OCI-LY1 (cell line): ENCODE data around the gene ZNRF3.

Experiments used
- H2AFZ ChIP-seq: fragments of 200-600 bp; sonication (generic), shearing (Covaris generic); 2 replicates; pipeline ENCODE4 v1.6.0; 2014; ENCODE audit warnings: antibody characterized with exemption, mild to moderate bottlenecking, low read length
- H3F3A ChIP-seq: fragments of 200-600 bp; sonication (generic), shearing (Covaris generic); 2 replicates; pipeline ENCODE4 v1.6.0; 2014; ENCODE audit warnings: mild to moderate bottlenecking, antibody characterized with exemption, low read length, moderate library complexity; ENCODE audit not compliant: insufficient read depth
- H3K27ac ChIP-seq: fragments of 200-600 bp; sonication (generic); 2 replicates; pipeline ENCODE4 v1.5.1; 2014; ENCODE audit warnings: low read length, mixed run types, mild to moderate bottlenecking, low read depth; ENCODE audit not compliant: poor library complexity, severe bottlenecking
- H3K27me3 ChIP-seq: fragments of 200-600 bp; sonication (generic); 2 replicates; pipeline ENCODE4 v1.6.0; 2014; ENCODE audit warnings: antibody characterized with exemption, mild to moderate bottlenecking, low read length, moderate library complexity; ENCODE audit not compliant: insufficient read depth
- H3K36me3 ChIP-seq: fragments of 200-600 bp; sonication (generic); 2 replicates; pipeline ENCODE4 v1.6.1; 2014; ENCODE audit warnings: mild to moderate bottlenecking, antibody characterized with exemption, low read length, moderate library complexity, mixed read lengths; ENCODE audit not compliant: insufficient read depth
- H3K4me1 ChIP-seq: fragments of 200-600 bp; sonication (generic); 2 replicates; pipeline ENCODE4 v1.5.1; 2014; ENCODE audit warnings: mild to moderate bottlenecking, low read length, moderate library complexity; ENCODE audit not compliant: insufficient read depth, severe bottlenecking
- H3K4me2 ChIP-seq: fragments of 200-600 bp; sonication (generic), shearing (Covaris generic); 2 replicates; pipeline ENCODE4 v1.6.1; 2014; ENCODE audit warnings: low read length
- H3K4me3 ChIP-seq: fragments of 200-600 bp; sonication (generic); 2 replicates; pipeline ENCODE4 v1.5.1; 2014; ENCODE audit warnings: low read length, low read depth, mild to moderate bottlenecking, mixed read lengths; ENCODE audit not compliant: poor library complexity, severe bottlenecking
- H3K79me2 ChIP-seq: fragments of 200-600 bp; shearing (Covaris generic); 2 replicates; pipeline ENCODE4 v1.6.1; 2016; ENCODE audit warnings: mixed run types, low read length, mixed read lengths; ENCODE audit not compliant: insufficient read depth
- H3K9ac ChIP-seq: fragments of 200-600 bp; sonication (generic), shearing (Covaris generic); 2 replicates; pipeline ENCODE4 v1.6.1; 2014; ENCODE audit warnings: mild to moderate bottlenecking, low read length, mixed read lengths
- H3K9me2 ChIP-seq: fragments of 200-600 bp; sonication (generic), shearing (Covaris generic); 2 replicates; pipeline ENCODE4 v1.6.1; 2014; ENCODE audit warnings: low read depth, mild to moderate bottlenecking, low read length, mixed read lengths
- H3K9me3 ChIP-seq: fragments of 200-600 bp; shearing (Covaris generic); 2 replicates; pipeline ENCODE4 v1.6.1; 2014; ENCODE audit warnings: low read length, mixed read lengths
- H4K20me1 ChIP-seq: fragments of 200-600 bp; sonication (generic), shearing (Covaris generic); 2 replicates; pipeline ENCODE4 v1.6.0; 2016; ENCODE audit warnings: mild to moderate bottlenecking, low read length; ENCODE audit not compliant: insufficient read depth
- EZH2 ChIP-seq: fragments of 200-600 bp; sonication (generic), shearing (Covaris generic); IDR thresholded peaks from 2 replicates; pipeline ENCODE4 v1.8.0; 2017; ENCODE audit warnings: borderline replicate concordance, mixed run types, mild to moderate bottlenecking, antibody characterized with exemption, low read length, moderate library complexity, mixed read lengths
- TF ChIP-seq, protein P1 (sequence below): fragments of 200-600 bp; sonication (generic), shearing (Covaris generic); IDR thresholded peaks from 2 replicates; pipeline ENCODE4 v1.5.1; 2017; ENCODE audit warnings: mild to moderate bottlenecking, antibody characterized with exemption, low read length, moderate library complexity, mixed read lengths

Gene ZNRF3

DNA sequence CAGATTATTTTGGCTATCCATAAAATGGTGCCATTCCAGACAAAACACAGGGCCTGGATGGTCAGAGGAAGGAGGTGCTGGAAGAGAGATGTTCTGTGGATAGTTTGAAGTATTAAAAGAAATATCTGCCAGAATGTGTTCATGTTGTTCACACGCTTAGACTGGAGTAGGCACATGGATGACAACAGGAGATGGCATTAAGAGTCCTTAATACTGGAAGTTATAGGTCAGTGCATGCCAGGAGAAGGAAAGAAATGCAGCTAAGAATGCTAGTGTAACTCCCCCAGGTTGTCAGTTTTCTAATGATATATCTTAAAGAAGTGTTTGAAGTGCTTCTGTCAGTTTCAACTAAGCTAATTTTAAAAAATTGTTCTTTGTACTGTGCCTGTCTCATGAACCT, 209.7 kb downstream of the ZNRF3 start:
- Histone ChIP-seq H3K27me3 (no peaks in the 10 kb centered on the region), H2AFZ (no peak overlapping the region), H3K36me3 (no peaks in the 10 kb centered on the region), H3K4me3 (no peak overlapping the region), H3K79me2 (no peaks in the 10 kb centered on the region), H3K9me3 (no peaks in the 10 kb centered on the region), H3K4me2 (no peak overlapping the region), H3K9ac (no peak overlapping the region), H3K9me2 (no peaks in the 10 kb centered on the region), H3F3A (no peaks in the 10 kb centered on the region), H4K20me1 (no peaks in the 10 kb centered on the region), H3K4me1 (no peaks in the 10 kb centered on the region), H3K27ac (no peak overlapping the region)
- no peak for TF ChIP-seq EZH2
- TF ChIP-seq, protein P1, sequence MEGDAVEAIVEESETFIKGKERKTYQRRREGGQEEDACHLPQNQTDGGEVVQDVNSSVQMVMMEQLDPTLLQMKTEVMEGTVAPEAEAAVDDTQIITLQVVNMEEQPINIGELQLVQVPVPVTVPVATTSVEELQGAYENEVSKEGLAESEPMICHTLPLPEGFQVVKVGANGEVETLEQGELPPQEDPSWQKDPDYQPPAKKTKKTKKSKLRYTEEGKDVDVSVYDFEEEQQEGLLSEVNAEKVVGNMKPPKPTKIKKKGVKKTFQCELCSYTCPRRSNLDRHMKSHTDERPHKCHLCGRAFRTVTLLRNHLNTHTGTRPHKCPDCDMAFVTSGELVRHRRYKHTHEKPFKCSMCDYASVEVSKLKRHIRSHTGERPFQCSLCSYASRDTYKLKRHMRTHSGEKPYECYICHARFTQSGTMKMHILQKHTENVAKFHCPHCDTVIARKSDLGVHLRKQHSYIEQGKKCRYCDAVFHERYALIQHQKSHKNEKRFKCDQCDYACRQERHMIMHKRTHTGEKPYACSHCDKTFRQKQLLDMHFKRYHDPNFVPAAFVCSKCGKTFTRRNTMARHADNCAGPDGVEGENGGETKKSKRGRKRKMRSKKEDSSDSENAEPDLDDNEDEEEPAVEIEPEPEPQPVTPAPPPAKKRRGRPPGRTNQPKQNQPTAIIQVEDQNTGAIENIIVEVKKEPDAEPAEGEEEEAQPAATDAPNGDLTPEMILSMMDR, result no peak

DNA sequence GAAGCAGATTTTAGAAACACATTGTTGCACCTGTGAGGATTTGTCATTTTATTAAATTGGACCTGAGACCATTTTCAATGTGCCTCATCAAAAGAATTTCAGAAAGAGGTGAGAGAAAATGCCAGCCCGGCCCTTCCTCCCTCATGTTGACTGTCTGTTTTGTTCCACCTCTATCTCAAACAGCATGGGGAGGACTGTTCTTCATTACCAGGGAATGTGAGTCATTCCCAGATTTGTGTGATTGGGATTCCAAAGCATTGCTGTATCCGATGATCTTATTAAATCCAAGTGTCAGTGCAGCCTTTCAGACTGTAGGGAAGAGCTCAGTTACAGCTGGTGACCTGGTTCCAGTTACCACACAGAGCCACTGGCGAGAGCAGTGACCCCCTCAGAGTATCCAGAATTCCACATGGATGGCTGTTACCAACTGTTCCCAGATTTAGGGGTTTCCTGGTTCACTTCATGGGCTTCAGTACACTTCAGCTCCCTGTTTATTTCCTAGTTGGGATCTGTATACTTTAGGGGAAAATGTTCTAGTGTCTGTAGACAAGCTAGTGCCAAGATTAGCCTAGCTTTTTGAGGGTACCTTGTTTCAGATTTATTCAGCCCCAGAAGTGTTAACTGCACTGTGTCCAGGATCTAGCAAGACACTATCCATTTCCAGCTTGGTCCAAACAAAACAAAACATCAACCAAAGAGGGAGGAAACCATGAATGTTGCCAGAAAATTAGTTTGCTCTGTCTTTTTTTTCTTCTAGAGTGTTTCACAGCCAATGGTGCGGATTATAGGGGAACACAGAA, 210.3 kb downstream of the ZNRF3 start:
- Histone ChIP-seq H3K9me3 (no peaks in the 10 kb centered on the region), H3K4me3 (no peak overlapping the region), H3K9ac (no peak overlapping the region), H3K9me2 (no peaks in the 10 kb centered on the region), H3K36me3 (no peaks in the 10 kb centered on the region), H3K4me1 (no peaks in the 10 kb centered on the region), H2AFZ (no peak overlapping the region), H3K27ac (no peak overlapping the region), H3F3A (no peaks in the 10 kb centered on the region), H3K79me2 (no peaks in the 10 kb centered on the region), H3K4me2 (no peak overlapping the region), H3K27me3 (peaks cover 2% of the 10 kb centered on the region; the same call in 1 of the 2 replicates), H4K20me1 (no peaks in the 10 kb centered on the region)
- no peak for TF ChIP-seq EZH2
- TF ChIP-seq, protein P1, result no peak

DNA sequence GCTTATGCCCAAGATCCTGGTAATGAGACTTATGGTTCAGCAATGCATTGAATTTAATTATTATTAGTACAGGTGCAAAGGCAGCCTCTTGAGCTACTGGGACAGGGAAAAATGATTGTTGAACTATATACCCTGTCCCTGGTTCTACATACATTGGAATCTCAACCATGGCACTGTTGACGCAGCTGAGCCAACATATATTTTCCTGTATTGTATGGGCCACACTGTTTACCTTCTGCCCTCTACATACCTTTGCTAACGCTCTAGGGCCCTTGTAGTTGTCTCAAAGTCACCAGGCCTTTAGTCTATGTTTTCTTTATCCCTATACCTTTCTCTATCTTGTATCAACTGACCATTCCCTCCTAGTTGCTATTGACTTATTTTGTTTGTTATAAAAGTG, 212.1 kb downstream of the ZNRF3 start:
- no peak overlapping the region for H3K27ac ChIP-seq
- H3K9ac ChIP-seq, result no peak overlapping the region

More for the DNA sequence above, 212.1 kb downstream of the ZNRF3 start:
- Histone ChIP-seq H3K9me2 (no peaks in the 10 kb centered on the region), H3F3A (no peaks in the 10 kb centered on the region), H4K20me1 (no peaks in the 10 kb centered on the region), H3K4me3 (no peak overlapping the region), H3K79me2 (no peaks in the 10 kb centered on the region), H3K4me1 (no peaks in the 10 kb centered on the region), H3K9me3 (no peaks in the 10 kb centered on the region), H3K27me3 (peaks cover 4% of the 10 kb centered on the region; the same call in 1 of the 2 replicates), H2AFZ (no peak overlapping the region), H3K4me2 (no peak overlapping the region), H3K36me3 (no peaks in the 10 kb centered on the region)
- no peak for TF ChIP-seq EZH2
- TF ChIP-seq, protein P1, result no peak
